ENCODE results near the gene SH3BGRL2.

GRCh38 chr6:79686707-79687309 lies 55.7 kb downstream of the SH3BGRL2 start:
- TF ChIP-seq CTCF (conservative IDR thresholded peaks at IDR 0.05) (no peak), EZH2 (IDR thresholded peaks at IDR 0.05; ENCODE audit: low read depth) (no peak)
